HG02678 (cell line): ENCODE measurements around the gene RDH12.

Source experiments
- ATAC-seq: cut with Tn5 transposase; IDR thresholded peaks from one replicate; pipeline ENCODE4 v1.9.1; 2021; ENCODE audit warnings: mild to moderate bottlenecking, moderate library complexity; ENCODE audit not compliant: unreplicated experiment

RDH12 gene

DNA sequence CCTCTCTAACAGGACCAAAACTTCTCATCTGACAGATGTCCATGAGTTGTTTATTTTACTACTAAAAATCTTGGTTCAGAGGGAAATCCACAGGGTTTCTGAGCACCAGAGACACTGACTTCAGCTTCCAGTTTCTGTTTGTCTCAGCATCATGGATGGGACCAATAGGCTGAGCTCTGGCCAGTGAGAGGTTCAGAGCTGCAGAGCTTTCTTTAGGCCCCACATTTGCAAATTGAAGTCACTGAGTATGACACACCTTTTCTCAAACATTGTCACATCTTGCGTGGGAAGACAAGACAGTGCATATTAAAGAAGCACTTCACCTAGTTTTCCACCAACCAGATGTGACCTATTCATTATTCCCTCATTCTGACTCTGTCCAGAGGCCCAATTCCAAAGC, 45.2 kb downstream of the RDH12 start:
- peak; percentile 47 for ATAC-seq

GRCh38 chr14:67748312-67748711, 46.6 kb downstream of the RDH12 start:
- no peak for ATAC-seq

DNA sequence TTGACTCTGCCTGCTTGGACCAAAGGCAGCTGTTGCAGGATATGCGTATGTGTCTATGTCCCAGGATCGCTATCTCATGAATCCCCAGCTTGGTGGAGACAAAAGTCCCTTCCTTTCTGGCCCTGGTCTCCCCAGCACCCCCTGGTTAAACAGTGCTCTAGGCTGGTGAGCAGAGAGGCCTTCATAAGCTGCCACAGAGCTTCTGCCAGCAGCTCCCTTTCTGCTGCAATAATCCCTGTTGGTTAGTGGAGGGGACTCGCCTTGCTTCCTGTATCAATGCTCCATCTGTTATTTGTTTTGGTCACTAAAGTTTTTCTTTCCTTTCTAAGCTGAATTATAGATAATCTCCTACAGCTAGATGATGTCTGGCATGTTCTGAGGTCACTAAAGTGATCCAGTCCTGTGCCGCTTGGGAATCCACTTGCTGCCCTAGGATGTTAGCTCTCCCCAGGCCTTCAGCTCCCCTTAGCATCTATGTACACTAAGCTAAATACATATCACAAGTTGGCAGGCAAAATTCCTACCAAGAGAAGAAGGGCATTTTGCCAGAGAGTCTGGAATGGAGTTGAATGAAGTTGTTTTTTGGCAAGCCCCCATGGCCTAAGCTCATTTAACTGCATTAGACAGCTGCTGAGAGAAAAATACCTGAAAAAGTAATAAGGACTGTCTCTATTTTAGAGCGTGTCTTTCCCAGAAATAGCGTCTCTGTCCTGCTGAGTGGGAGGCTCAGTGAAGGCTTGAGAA, 47.8 kb downstream of the RDH12 start:
- no peak for ATAC-seq

- no peak for ATAC-seq
These were observed 54.8 kb downstream of the RDH12 start for GRCh38 chr14:67756496-67756895.

DNA sequence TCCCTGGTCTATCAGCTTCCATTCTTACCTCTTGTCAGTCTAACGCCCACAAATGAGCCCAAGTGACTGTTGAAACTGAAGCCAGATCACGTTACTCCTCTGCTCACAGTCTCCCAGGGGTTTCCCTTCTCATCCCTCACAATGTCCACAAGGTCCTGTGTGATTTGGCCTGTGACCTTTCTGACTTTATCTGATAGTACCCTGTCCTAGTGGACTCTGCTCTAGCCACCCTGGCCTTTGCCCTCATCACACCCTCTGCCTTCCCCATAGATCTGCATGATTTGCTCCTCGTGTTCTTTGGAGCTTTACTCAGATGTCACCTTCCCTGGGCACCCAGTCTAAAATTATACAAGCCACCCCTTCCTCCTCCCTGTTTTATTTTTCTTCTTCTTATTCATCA, 55.5 kb downstream of the RDH12 start:
- ATAC-seq: no peak

DNA sequence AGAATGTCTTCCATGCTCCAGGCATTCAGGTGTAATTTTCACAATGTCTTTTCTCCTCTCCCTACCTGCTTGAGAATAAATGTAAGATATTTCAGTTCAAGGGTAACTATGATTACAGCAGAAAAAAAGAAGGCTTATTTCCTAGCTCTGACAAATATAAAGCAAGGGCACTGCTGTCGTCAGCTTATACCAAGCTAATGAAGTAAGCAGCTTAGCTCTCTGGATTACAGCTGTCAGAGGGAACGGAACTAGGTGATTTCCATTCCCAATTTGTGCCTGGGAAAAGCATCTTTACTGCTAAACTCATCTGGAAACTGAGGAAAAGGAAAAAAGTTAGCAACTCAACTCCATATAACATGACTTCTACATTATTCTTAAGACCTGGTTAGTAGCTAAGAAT, 58.2 kb downstream of the RDH12 start:
- no peak for ATAC-seq

DNA sequence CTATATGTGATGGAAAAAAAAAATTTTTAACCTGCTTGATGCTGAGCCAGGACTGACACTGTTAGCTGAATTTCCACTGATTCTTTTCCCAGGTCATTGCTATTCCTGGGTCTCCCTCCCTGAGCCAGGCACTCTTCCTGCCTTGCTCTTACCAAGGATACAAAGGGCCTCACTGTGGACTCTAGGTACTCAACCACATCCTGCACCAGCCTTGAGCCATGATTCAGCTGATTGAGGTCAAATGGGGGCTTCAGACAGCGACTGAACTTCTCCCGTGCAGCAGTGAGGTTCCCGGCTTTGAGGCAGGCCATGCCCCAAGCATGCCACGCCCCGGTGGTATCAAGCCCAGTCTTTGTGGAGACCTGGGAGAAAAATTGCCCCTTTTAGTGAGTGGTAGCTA, 60.4 kb downstream of the RDH12 start:
- no peak for ATAC-seq

DNA sequence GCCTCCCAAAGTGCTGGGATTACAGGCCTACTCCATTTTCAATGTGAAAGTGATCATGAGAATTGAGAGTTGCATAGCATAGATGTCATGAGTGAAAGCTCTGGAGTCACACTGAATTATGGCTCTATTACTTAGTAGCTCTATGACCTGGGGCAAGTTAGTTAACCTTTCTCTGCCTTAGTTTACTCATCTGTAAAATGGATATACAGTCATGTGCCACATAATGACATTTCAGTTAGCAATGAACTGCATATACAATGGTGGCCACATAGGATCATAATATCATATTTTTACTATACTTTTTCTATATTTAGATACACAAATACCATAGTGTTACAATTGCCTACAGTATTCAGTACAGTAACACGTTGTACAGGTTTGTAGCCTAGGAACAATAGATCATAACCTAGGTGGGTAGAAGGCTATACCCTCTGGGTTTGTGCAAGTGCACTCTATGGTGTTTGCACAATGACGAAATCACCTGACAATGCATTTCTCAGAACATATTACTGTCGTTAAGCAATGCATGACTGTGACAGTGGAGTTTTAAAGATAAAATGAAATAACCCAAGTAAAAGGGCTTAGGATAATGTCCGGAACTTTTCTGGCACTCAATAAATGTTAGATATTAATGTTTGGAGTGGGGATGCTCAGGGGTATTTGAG, 61.6 kb downstream of the RDH12 start:
- no peak for ATAC-seq

GRCh38 chr14:67764496-67764895, 62.8 kb downstream of the RDH12 start:
- ATAC-seq: no peak

- ATAC-seq: no peak
These were observed 63.6 kb downstream of the RDH12 start for GRCh38 chr14:67765192-67765834.

DNA sequence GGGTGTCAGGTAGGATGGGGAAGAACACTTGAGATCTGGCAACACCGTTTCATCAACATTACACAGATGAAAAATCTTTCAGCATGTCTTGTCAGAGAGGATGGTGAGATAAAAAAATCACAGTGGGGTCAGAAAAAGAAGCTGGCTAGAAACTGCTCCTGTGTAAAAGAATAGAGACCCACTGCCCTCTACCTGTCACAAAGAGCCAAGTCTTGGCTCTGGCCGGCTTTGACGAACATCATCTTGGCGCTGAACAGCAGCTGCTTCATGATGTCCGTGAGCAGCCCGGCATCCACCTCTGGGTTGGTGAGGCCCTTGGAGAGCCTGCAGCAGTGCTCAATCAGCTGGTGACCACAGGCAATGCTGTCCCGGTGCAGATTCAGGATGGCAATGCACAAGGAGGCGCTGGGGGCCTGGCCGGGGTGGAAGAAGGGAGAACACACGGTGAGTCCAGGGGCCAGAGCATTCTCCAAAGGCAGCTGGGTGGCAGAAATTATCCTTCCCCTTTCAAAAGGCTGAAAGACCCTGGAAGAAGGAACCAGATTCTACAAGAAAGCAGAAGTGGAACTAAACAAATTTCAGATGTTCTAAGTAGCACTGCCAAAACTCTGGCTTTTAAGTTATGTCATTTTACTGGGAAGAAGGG, 64.5 kb downstream of the RDH12 start:
- ATAC-seq: no peak

- ATAC-seq: no peak
These were observed 66.5 kb downstream of the RDH12 start for GRCh38 chr14:67768219-67768618.

- ATAC-seq: no peak
These were observed 72.2 kb downstream of the RDH12 start for GRCh38 chr14:67773844-67774377.

- ATAC-seq: no peak
These were observed 75.1 kb downstream of the RDH12 start for GRCh38 chr14:67776653-67777322.

DNA sequence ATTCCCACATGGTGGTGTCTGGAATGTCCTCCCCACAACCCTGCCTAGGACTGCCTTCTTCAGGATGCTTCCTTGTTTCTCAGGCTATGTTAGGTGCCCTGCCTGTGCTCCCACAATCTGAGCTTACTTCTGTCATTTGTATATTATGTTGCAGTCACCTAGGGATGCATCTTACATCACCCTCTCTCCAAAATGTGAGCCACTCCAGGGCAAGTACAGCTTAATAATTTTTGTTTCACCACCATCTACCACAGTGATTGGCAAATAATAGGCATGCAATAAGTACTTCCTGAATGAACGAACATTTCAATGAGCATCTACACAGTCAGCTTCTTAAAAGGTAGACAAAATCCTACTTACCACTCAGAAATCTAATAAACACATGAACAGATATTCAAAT, 77.1 kb downstream of the RDH12 start:
- ATAC-seq: no peak

DNA sequence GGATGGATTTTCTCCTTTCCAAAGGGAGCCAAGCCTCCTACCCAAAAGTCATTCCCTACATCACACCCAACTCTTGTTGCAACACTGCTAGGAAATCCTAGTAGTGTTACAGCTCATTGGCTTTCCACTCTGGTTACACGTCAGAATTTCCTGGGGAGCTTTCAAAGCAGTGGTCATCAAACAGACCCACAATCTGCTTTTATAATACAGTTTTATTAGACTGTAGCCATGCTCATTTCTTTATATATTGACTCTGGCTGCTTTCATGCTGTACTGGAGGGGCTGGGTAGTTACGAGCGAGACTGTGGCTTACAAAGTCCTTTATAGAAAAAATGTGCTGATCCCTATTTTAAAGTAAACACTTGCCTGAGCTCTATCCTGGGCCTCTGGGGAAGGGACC, 80.4 kb downstream of the RDH12 start:
- no peak for ATAC-seq
